Measurements from ENCODE around the gene FICD. TPM values are rescaled to one million over a fixed set of nuclear protein-coding genes. Genes with fewer than 3 reads are reported as not detected.

FICD gene
- total RNA-seq (10 to 100 TPM in 5 of 6 donors, 1 to 10 TPM in 1; 8.8 to 16.9 (median 11.1) TPM), polyA plus RNA-seq (1 to 10 TPM; 7.5 to 7.8 TPM)

DNA sequence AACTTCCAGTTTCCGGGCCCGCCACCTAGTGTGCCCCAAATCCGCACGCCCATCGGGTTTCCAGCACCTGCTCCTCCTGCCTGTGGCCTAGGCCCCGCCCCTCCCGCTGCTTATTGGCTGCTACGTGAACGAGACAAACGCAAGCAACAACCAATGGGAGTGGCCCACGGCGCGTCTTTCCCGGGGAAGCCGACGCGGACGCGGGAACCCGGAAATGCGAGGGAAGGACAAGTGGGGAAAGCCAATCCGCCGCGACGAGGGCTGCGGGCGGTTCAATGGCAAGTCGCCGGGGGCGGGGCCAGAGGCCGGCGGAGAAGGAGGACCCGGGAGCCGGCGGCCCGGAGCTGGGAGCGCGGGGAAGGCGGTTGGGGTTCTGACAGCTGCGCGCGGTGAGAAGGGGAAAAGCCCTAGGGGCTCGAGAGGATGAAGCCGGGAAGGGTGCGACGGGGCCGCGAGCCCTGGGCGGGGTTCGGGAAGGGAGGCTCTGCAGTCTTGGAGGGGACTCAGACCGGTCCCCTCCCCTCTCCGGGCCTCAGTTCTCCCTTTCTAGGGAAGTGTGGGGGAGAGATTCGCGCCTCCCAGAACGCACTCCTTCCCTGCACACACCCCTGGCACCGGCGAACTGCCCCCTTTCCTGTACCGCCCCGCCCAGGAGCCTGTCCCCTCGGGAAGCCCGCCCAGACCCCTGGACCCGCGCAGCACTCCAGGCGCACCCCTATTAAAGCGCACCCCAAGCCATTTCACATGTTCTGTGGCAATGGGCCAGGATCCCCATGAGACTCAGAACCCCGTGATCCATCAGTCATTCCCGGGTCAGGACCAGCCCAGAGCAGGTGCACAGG, at the start of gene FICD:
Gene FICD, plus strand, starts transcription at position 305 of the 842 bp plus-strand sequence. CDS start 1,696 bp downstream, outside the sequence.
- Histone ChIP-seq H3K27me3 (no peaks in the 10 kb centered on the region), H3K27ac (peak within 1 kb of the TSS; percentile 35 to 74 (median 56)), H3K9me3 (no peaks in the 10 kb centered on the region), H3K36me3 (peaks cover 0 to 17% (median 7%) of the 10 kb centered on the region in 3 donors), H3K4me3 (peak within 1 kb of the TSS; percentile 88 to 98 (median 95)), H3K4me1 (peaks cover 0 to 8% (median 0%) of the 10 kb centered on the region in 3 donors)
- WGBS, 2 donors = 1% methylated on average over 67 of the region's 67 CpGs
- FAIRE-seq (peak; percentile 93), ATAC-seq (peak; percentile 95 to 98 (median 96)), DNase-seq (peak; percentile 99 to 100 (median 100))
- no peak for TF ChIP-seq CTCF (IDR thresholded peaks at IDR 0.05)
- intact Hi-C loops (cut with DNase I) = no loop called here

DNA sequence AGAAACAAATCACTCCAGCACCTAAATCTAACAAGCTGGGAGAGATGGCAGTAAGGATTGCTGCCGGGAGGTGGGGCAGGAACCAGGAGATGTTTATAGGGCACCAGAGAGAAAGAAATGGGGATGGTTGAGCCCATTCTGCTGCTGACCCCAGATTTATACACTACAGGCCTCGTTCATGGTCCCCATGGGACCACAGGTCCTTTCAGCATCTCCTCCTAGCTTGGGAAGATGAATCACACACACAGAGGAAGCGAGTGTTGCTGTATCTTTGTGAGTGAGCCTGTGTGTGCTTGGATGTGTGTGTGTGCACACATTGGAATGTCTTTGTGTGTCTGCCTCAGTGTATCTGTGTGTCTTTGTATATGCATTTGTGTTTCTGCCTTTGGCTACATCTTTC, 49.7 kb upstream of the FICD start:
- Histone ChIP-seq H3K4me1 (no peaks in the 10 kb centered on the region), H3K27me3 (no peaks in the 10 kb centered on the region), H3K36me3 (no peaks in the 10 kb centered on the region), H3K4me3 (no peak overlapping the region), H3K9me3 (no peaks in the 10 kb centered on the region), H3K27ac (no peak overlapping the region)
- 52 to 55% methylated on average over 3 of the region's 3 CpGs for WGBS, 2 donors
- intact Hi-C loops (cut with DNase I) = no loop called here
- DNase-seq (no peak), ATAC-seq (no peak), FAIRE-seq (no peak)
- no peak for TF ChIP-seq CTCF (IDR thresholded peaks at IDR 0.05)

- intact Hi-C loops (cut with DNase I) = no loop called here
Observed at GRCh38 chr12:108468196-108468968, 46.7 kb upstream of the FICD start.

DNA sequence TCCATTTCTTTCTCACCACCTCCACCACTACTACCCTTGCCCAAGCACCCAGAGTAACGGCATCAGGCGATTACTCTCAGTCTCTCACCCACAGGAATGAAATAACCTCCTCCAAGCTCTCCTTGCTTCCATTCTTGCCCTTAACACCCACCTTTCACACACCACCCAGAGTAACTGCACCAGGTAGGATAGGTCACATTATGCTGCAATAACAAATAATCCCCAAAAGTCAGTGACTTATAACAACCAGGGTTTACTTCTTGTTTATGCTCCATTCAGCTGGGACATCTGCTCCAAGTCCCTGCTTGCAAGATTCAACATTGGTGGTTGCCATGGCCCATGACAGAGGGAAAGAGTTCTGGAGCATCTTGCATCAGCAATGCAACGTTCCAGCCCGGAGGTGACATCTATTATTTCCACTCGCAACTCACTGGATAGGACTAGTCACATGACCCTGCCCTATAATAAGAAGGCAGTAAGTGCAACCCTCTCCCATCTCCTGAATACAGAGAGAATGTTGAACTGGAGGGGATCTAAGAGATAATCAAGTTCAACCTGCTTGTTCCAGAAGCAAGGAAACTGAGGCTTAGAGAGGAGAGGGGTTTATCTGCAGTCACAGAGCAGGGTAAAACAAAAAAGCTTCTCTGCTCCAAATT, 41.5 kb upstream of the FICD start:
- whole genome bisulfite sequencing, 2 donors = 60 to 65% methylated on average over 5 of the region's 5 CpGs
- Histone ChIP-seq H3K36me3 (no peaks in the 10 kb centered on the region), H3K27ac (no peak overlapping the region), H3K9me3 (no peaks in the 10 kb centered on the region), H3K4me3 (no peak overlapping the region), H3K27me3 (no peaks in the 10 kb centered on the region), H3K4me1 (no peaks in the 10 kb centered on the region)
- no peak for TF ChIP-seq CTCF (IDR thresholded peaks at IDR 0.05)
- FAIRE-seq = no peak
- ATAC-seq = no peak
- DNase-seq = no peak
- intact Hi-C loops (cut with DNase I) = no loop called here

More at GRCh38 chr12:108468196-108468968, 46.7 kb upstream of the FICD start:
- Histone ChIP-seq H3K4me1 (no peaks in the 10 kb centered on the region), H3K27ac (no peak overlapping the region), H3K36me3 (no peaks in the 10 kb centered on the region), H3K27me3 (no peaks in the 10 kb centered on the region), H3K4me3 (no peak overlapping the region), H3K9me3 (no peaks in the 10 kb centered on the region)
- WGBS, 2 donors = 38 to 58% methylated on average over 4 to 5 of the region's 6 CpGs
- ATAC-seq = peak in 1 of 4 donors; percentile 22
- DNase-seq = no peak
- no peak for FAIRE-seq
- TF ChIP-seq CTCF (IDR thresholded peaks at IDR 0.05) = no peak
